GM18870 (cell line): ENCODE results near the gene TAF4B.
"Not testable (repeated sequence)": the region's sequence is repeated elsewhere in the genome, so short reads cannot be mapped to it uniquely, and the experiment has no call there.

Experiments used
- ATAC-seq: cut with Tn5 transposase; IDR thresholded peaks from one replicate; pipeline ENCODE4 v1.9.1; 2021; ENCODE audit warnings: moderate library complexity; ENCODE audit not compliant: unreplicated experiment

TAF4B gene

GRCh38 chr18:26419746-26420145, 193.5 kb downstream of the TAF4B start:
- no peak for ATAC-seq

GRCh38 chr18:26421503-26421902, 195.3 kb downstream of the TAF4B start:
- ATAC-seq = no peak

- no peak for ATAC-seq
Measured at GRCh38 chr18:26421931-26422330, 195.7 kb downstream of the TAF4B start.

GRCh38 chr18:26422472-26423162, 196.4 kb downstream of the TAF4B start:
- ATAC-seq = peak; percentile 86

- ATAC-seq = no peak
Measured at GRCh38 chr18:26424428-26425147, 198.3 kb downstream of the TAF4B start.

GRCh38 chr18:26425148-26425531, 198.9 kb downstream of the TAF4B start:
- no peak for ATAC-seq

GRCh38 chr18:26429535-26430226, 203.4 kb downstream of the TAF4B start:
- ATAC-seq = no peak

- no peak for ATAC-seq
Measured at GRCh38 chr18:26432651-26433424, 206.6 kb downstream of the TAF4B start.

- ATAC-seq = no peak
Measured at GRCh38 chr18:26434887-26435286, 208.6 kb downstream of the TAF4B start.

GRCh38 chr18:26435415-26436095, 209.3 kb downstream of the TAF4B start:
- ATAC-seq = no peak

GRCh38 chr18:26436176-26437051, 210.2 kb downstream of the TAF4B start:
- ATAC-seq = no peak

- not testable (repeated sequence) for ATAC-seq
Measured at GRCh38 chr18:26437634-26438033, 211.4 kb downstream of the TAF4B start.

- ATAC-seq = peak; percentile 98
Measured at GRCh38 chr18:26438980-26439379, 212.7 kb downstream of the TAF4B start.

GRCh38 chr18:26439537-26439936, 213.3 kb downstream of the TAF4B start:
- ATAC-seq = no peak

- ATAC-seq = no peak
Measured at GRCh38 chr18:26440644-26441043, 214.4 kb downstream of the TAF4B start.
